Limb (tissue), 2 donors: ENCODE measurements around the gene SP3.
"Not testable (repeated sequence)": the region's sequence is repeated elsewhere in the genome, so short reads cannot be mapped to it uniquely, and the experiment has no call there.

Experiments
- DNase-seq, 2 donors: peaks; one replicate each; pipeline ENCODE4 v3.0.0-alpha.2; 2016; ENCODE audit errors: extremely low spot score in 2 of 2

Gene SP3

GRCh38 chr2:173891315-173892037 lies 73.7 kb downstream of the SP3 start:
- DNase-seq = no peak

- not testable (repeated sequence) for DNase-seq
Measured at GRCh38 chr2:173889464-173889863, 75.7 kb downstream of the SP3 start.

GRCh38 chr2:173886613-173887012 lies 78.6 kb downstream of the SP3 start:
- DNase-seq = no peak

GRCh38 chr2:173884025-173884802 lies 81.0 kb downstream of the SP3 start:
- DNase-seq = no peak

- no peak for DNase-seq
Measured at GRCh38 chr2:173881886-173882285, 83.3 kb downstream of the SP3 start.

- peak; percentile 40 to 45 for DNase-seq
Measured at GRCh38 chr2:173881461-173881860, 83.7 kb downstream of the SP3 start.

- no peak for DNase-seq
Measured at GRCh38 chr2:173880561-173880960, 84.6 kb downstream of the SP3 start.

- DNase-seq = no peak
Measured at GRCh38 chr2:173876833-173877413, 88.2 kb downstream of the SP3 start.

GRCh38 chr2:173874894-173875237 lies 90.3 kb downstream of the SP3 start:
- no peak for DNase-seq

GRCh38 chr2:173874003-173874893 lies 90.9 kb downstream of the SP3 start:
- DNase-seq = no peak

- DNase-seq = no peak
Measured at GRCh38 chr2:173872714-173873113, 92.5 kb downstream of the SP3 start.

GRCh38 chr2:173869244-173870229 lies 95.6 kb downstream of the SP3 start:
- peak in 1 of 2 donors; percentile 45 for DNase-seq

- no peak for DNase-seq
Measured at GRCh38 chr2:173868406-173868805, 96.8 kb downstream of the SP3 start.

- peak; percentile 61 to 62 for DNase-seq
Measured at GRCh38 chr2:173866874-173867618, 98.1 kb downstream of the SP3 start.

- no peak for DNase-seq
Measured at GRCh38 chr2:173865971-173866873, 99.0 kb downstream of the SP3 start.

- no peak for DNase-seq
Measured at GRCh38 chr2:173862612-173863217, 102.5 kb downstream of the SP3 start.

- DNase-seq = no peak
Measured at GRCh38 chr2:173860566-173860965, 104.6 kb downstream of the SP3 start.

- no peak for DNase-seq
Measured at GRCh38 chr2:173860082-173860481, 105.1 kb downstream of the SP3 start.
